ENCODE results near the gene P2RX7.

P2RX7 gene

GRCh38 chr12:121131941-121132341, 735 bp upstream of the P2RX7 start:
- no peak for DNase-seq (ENCODE audit: low read depth)
- no peak overlapping the region for H3K4me3 ChIP-seq (ENCODE audit: low read depth, low read length)
- TF ChIP-seq CTCF (IDR thresholded peaks at IDR 0.05; ENCODE audit: insufficient read depth, low read depth, low read length, missing control alignments): no peak

- peak overlapping the region; percentile 60; the same call in 1 of the 2 replicates for H3K4me3 ChIP-seq (ENCODE audit: low read depth, low read length)
- no peak for DNase-seq (ENCODE audit: low read depth)
Measured at GRCh38 chr12:121133838-121134237, 1.2 kb downstream of the P2RX7 start.

GRCh38 chr12:121135320-121135719, 2.6 kb downstream of the P2RX7 start:
- TF ChIP-seq CTCF (IDR thresholded peaks at IDR 0.05; ENCODE audit: insufficient read depth, low read depth, low read length, missing control alignments): no peak
- no peak for DNase-seq (ENCODE audit: low read depth)
- no peak overlapping the region for H3K4me3 ChIP-seq (ENCODE audit: low read depth, low read length)

More at GRCh38 chr12:121133838-121134237, 1.2 kb downstream of the P2RX7 start:
- no peak for TF ChIP-seq CTCF (IDR thresholded peaks at IDR 0.05; ENCODE audit: insufficient read depth, low read depth, low read length, missing control alignments)

GRCh38 chr12:121137512-121137911, 4.8 kb downstream of the P2RX7 start:
- TF ChIP-seq CTCF (IDR thresholded peaks at IDR 0.05; ENCODE audit: insufficient read depth, low read depth, low read length, missing control alignments): no peak
- no peak for DNase-seq (ENCODE audit: low read depth)
- no peak overlapping the region for H3K4me3 ChIP-seq (ENCODE audit: low read depth, low read length)

GRCh38 chr12:121138284-121138683, 5.6 kb downstream of the P2RX7 start:
- no peak overlapping the region for H3K4me3 ChIP-seq (ENCODE audit: low read depth, low read length)
- no peak for TF ChIP-seq CTCF (IDR thresholded peaks at IDR 0.05; ENCODE audit: insufficient read depth, low read depth, low read length, missing control alignments)

GRCh38 chr12:121139286-121139685, 6.6 kb downstream of the P2RX7 start:
- H3K4me3 ChIP-seq (ENCODE audit: low read depth, low read length): no peak overlapping the region
- TF ChIP-seq CTCF (IDR thresholded peaks at IDR 0.05; ENCODE audit: insufficient read depth, low read depth, low read length, missing control alignments): no peak
- no peak for DNase-seq (ENCODE audit: low read depth)

More at GRCh38 chr12:121138284-121138683, 5.6 kb downstream of the P2RX7 start:
- no peak for DNase-seq (ENCODE audit: low read depth)

- TF ChIP-seq CTCF (IDR thresholded peaks at IDR 0.05; ENCODE audit: insufficient read depth, low read depth, low read length, missing control alignments): no peak
- DNase-seq (ENCODE audit: low read depth): no peak
Measured at GRCh38 chr12:121142171-121142950, 9.7 kb downstream of the P2RX7 start.

More at GRCh38 chr12:121142171-121142950, 9.7 kb downstream of the P2RX7 start:
- no peak overlapping the region for H3K4me3 ChIP-seq (ENCODE audit: low read depth, low read length)
